HEK293T (cell line): ENCODE results near the gene PIGQ.

Source experiments
- BHLHE40 ChIP-seq: fragments of 450-650 bp; IDR thresholded peaks from 2 replicates; pipeline ENCODE4 v1.6.1; 2016; ENCODE audit warnings: mild to moderate bottlenecking, moderate library complexity, borderline replicate concordance
- CTBP1 ChIP-seq: fragments of 450-650 bp; IDR thresholded peaks from 2 replicates; pipeline ENCODE4 v1.6.1; 2016; ENCODE audit warnings: borderline replicate concordance
- ELF4 ChIP-seq: fragments of 450-650 bp; IDR thresholded peaks from 2 replicates; pipeline ENCODE4 v1.6.1; 2017; ENCODE audit warnings: antibody characterized with exemption
- FOXA1 ChIP-seq: fragments of 450-650 bp; IDR thresholded peaks from 2 replicates; pipeline ENCODE4 v1.6.1; 2016; ENCODE audit warnings: mild to moderate bottlenecking
- FOXK2 ChIP-seq: fragments of 450-650 bp; IDR thresholded peaks from 2 replicates; pipeline ENCODE4 v1.6.1; 2016; ENCODE audit warnings: mild to moderate bottlenecking
- FOXM1 ChIP-seq: fragments of 450-650 bp; IDR thresholded peaks from 2 replicates; pipeline ENCODE4 v1.6.1; 2017; ENCODE audit warnings: mild to moderate bottlenecking, borderline replicate concordance
- HDGF ChIP-seq: fragments of 450-650 bp; IDR thresholded peaks from 2 replicates; pipeline ENCODE4 v1.6.1; 2017; ENCODE audit warnings: antibody characterized with exemption, borderline replicate concordance
- L3MBTL2 ChIP-seq: fragments of 450-650 bp; conservative IDR thresholded peaks from 2 replicates; pipeline ENCODE4 v1.6.1; 2016; ENCODE audit warnings: mild to moderate bottlenecking
- LEF1 ChIP-seq: fragments of 450-650 bp; IDR thresholded peaks from 2 replicates; pipeline ENCODE4 v1.6.1; 2017; ENCODE audit warnings: mild to moderate bottlenecking, borderline replicate concordance
- NFRKB ChIP-seq: fragments of 450-650 bp; IDR thresholded peaks from 2 replicates; pipeline ENCODE4 v1.6.1; 2016; ENCODE audit warnings: mild to moderate bottlenecking, moderate library complexity
- PKNOX1 ChIP-seq: fragments of 450-650 bp; IDR thresholded peaks from 2 replicates; pipeline ENCODE4 v1.6.1; 2016
- SP1 ChIP-seq: fragments of 450-650 bp; IDR thresholded peaks from 2 replicates; pipeline ENCODE4 v1.6.1; 2017
- SUZ12 ChIP-seq: fragments of 450-650 bp; IDR thresholded peaks from 2 replicates; pipeline ENCODE4 v1.6.1; 2016; ENCODE audit warnings: mild to moderate bottlenecking
- ZNF384 ChIP-seq: fragments of 450-650 bp; IDR thresholded peaks from 2 replicates; pipeline ENCODE4 v1.6.1; 2016

- no peak for TF ChIP-seq HDGF
- TF ChIP-seq SUZ12 = no peak
- no peak for TF ChIP-seq ZNF384
- TF ChIP-seq FOXM1 = no peak
- no peak for TF ChIP-seq FOXK2
- no peak for TF ChIP-seq SP1
- TF ChIP-seq CTBP1 = no peak
- no peak for TF ChIP-seq ELF4
- TF ChIP-seq L3MBTL2 = no peak
- TF ChIP-seq NFRKB = no peak
- no peak for TF ChIP-seq LEF1
- TF ChIP-seq BHLHE40 = no peak
- no peak for TF ChIP-seq PKNOX1
- TF ChIP-seq FOXA1 = no peak
Observed at GRCh38 chr16:578870-579405, 9.2 kb downstream of the PIGQ start.
